ENCODE measurements around the gene MMP25.

GRCh38 chr16:3066440-3066748, 20.0 kb downstream of the MMP25 start:
- TF ChIP-seq CTCF (IDR thresholded peaks at IDR 0.05), result no peak
- no peak for TF ChIP-seq POLR2A (IDR thresholded peaks at IDR 0.05)
